GM12865 (cell line): Measurements from ENCODE around the gene ADARB2.

Experiments used
- DNase-seq: peaks from one replicate; pipeline ENCODE4 v3.0.0; 2010; ENCODE audit warnings: low read depth
- H3K4me3 ChIP-seq: 2 replicates; pipeline ENCODE4 v1.5.1; 2011; ENCODE audit warnings: mild to moderate bottlenecking, low read depth, low read length, control low read depth
- CTCF ChIP-seq: IDR thresholded peaks from 2 replicates; pipeline ENCODE4 v1.5.1; 2011; ENCODE audit warnings: low read length, control low read depth, low read depth, inconsistent platforms; ENCODE audit not compliant: insufficient read depth; ENCODE audit errors: missing control alignments

Gene ADARB2

DNA sequence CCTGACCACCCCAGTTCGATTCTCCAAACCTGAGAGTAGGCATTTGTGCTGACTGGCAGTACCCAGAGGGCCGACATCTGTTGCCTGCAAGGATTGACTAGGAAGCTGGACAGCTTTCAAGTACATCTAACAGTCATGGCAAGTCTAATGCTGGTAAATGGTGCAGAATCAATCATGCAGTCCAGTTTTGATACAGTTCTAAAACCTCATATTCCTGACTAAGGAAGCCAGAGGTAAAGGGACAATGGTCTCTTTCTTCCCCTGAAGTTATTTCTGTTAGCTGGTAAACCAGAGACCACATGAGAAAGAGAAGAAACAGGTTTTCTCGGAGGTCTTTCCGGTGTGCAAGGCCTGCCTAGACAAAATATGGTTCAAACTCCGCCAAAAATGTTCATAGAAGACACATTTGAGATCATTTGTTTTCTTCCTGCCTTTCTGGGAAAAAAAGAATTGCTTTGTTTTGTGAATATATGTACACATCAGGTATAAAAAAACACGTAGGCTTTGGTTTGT is 584.0 kb downstream of the ADARB2 start:
- no peak overlapping the region for H3K4me3 ChIP-seq
- DNase-seq: no peak
- no peak for TF ChIP-seq CTCF

GRCh38 chr10:1152386-1153250 is 584.7 kb downstream of the ADARB2 start:
- no peak for TF ChIP-seq CTCF
- DNase-seq: no peak

GRCh38 chr10:1151076-1152033 is 586.0 kb downstream of the ADARB2 start:
- DNase-seq: no peak
- TF ChIP-seq CTCF: no peak
- no peak overlapping the region for H3K4me3 ChIP-seq

More at GRCh38 chr10:1152386-1153250, 584.7 kb downstream of the ADARB2 start:
- no peak overlapping the region for H3K4me3 ChIP-seq

GRCh38 chr10:1150638-1150955 is 586.7 kb downstream of the ADARB2 start:
- TF ChIP-seq CTCF: no peak
- H3K4me3 ChIP-seq: no peak overlapping the region
- no peak for DNase-seq

DNA sequence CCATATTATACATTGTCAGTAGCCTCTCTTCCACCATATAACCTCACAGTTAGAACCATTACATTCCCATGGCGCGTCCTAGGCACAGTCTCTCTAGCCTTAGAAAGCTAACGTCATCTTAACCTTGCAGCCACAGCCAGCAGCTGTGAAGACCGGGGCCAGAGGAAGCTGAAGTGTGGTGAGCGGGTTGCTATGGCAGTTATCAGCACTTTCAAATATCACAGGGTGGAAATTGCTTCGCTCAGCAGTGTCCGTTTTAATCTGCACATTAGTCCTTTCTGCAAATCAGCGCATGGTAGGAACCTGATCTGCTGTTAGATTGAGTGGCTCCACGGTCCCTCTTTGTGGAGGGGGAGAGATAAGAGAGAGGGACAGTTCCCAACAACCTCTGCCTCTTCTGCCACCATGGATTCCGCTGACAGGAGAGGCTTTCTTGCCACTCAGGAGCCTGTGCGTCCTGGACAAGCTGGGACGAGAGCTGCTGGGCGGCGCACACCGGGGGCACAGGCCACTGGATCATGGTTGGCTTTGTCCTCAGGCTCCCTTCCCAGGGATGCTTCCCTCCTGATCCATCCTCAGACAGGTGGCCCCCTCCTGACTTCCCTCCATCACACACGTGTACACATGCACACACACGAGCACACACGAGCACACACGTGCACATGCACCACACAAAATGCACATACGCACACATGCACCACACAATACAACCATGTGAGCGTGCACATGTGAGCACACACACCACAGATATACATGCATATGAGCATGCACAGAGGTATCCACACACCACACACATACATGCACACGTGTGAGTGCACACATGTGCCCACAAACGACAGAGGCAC is 587.3 kb downstream of the ADARB2 start:
- no peak for TF ChIP-seq CTCF
- H3K4me3 ChIP-seq: no peak overlapping the region
- DNase-seq: no peak
